Coronary artery (tissue), 2 donors: ENCODE results near the gene KIRREL2.
"Not testable (repeated sequence)": the region's sequence is repeated elsewhere in the genome, so short reads cannot be mapped to it uniquely, and the experiment has no call there.

Source experiments
- DNase-seq: peaks from one replicate; pipeline ENCODE4 v3.0.0-alpha.2; 2017; ENCODE audit warnings: low spot score
- H3K27ac ChIP-seq, 2 donors: fragments of 200-600 bp; sonication (generic); one replicate each; pipeline ENCODE4 v1.5.1; 2016 to 2019
- H3K4me3 ChIP-seq: fragments of 200-600 bp; sonication (generic); 2 replicates; pipeline ENCODE4 v1.5.1; 2016; ENCODE audit warnings: mild to moderate bottlenecking, moderate library complexity
- TF ChIP-seq, protein P1 (sequence below): fragments of 200-600 bp; sonication (generic); IDR thresholded peaks from one replicate; pipeline ENCODE4 v1.5.1; 2019; ENCODE audit warnings: antibody characterized with exemption

KIRREL2 gene

DNA sequence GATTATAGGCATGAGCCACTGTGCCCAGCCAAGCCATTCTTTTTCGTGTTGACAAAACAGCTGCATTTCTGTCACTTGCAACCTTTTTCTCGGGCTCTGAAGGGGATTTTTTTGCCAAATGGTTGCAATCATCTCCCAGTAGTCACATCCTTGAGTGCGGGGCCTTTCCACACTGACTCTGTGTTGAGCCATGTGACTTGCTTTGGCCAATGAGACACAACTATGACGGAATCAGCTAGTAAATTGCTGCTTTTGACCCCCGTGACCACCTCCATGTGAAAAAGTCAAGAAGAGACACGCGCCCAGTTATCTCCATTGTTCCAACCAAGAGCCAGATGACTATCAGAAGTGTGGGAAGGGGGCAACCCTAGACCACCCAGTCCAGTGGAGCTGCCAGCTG is 22.7 kb upstream of the KIRREL2 start:
- H3K27ac ChIP-seq, result no peak overlapping the region
- no peak for DNase-seq
- TF ChIP-seq, protein P1, sequence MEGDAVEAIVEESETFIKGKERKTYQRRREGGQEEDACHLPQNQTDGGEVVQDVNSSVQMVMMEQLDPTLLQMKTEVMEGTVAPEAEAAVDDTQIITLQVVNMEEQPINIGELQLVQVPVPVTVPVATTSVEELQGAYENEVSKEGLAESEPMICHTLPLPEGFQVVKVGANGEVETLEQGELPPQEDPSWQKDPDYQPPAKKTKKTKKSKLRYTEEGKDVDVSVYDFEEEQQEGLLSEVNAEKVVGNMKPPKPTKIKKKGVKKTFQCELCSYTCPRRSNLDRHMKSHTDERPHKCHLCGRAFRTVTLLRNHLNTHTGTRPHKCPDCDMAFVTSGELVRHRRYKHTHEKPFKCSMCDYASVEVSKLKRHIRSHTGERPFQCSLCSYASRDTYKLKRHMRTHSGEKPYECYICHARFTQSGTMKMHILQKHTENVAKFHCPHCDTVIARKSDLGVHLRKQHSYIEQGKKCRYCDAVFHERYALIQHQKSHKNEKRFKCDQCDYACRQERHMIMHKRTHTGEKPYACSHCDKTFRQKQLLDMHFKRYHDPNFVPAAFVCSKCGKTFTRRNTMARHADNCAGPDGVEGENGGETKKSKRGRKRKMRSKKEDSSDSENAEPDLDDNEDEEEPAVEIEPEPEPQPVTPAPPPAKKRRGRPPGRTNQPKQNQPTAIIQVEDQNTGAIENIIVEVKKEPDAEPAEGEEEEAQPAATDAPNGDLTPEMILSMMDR, result no peak
- no peak overlapping the region for H3K4me3 ChIP-seq

DNA sequence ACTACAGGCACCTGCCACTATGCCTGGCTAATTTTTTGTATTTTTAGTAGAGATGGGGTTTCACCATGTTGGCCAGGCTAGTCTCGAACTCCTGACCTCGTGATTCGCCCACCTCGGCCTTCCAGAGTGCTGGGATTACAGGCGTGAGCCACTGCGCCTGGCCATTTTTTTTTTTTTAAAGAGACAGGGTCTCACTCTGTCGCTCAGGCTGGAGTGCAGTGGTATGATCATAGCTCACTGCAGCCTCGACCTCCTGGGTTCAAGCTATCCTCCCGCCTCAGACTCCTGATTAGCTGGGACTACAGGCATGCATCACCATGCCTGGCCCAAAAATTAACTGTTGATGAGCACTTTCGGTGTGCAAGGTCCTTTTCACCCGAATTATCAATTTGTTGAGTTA is 20.6 kb upstream of the KIRREL2 start:
- DNase-seq, result not testable (repeated sequence)

DNA sequence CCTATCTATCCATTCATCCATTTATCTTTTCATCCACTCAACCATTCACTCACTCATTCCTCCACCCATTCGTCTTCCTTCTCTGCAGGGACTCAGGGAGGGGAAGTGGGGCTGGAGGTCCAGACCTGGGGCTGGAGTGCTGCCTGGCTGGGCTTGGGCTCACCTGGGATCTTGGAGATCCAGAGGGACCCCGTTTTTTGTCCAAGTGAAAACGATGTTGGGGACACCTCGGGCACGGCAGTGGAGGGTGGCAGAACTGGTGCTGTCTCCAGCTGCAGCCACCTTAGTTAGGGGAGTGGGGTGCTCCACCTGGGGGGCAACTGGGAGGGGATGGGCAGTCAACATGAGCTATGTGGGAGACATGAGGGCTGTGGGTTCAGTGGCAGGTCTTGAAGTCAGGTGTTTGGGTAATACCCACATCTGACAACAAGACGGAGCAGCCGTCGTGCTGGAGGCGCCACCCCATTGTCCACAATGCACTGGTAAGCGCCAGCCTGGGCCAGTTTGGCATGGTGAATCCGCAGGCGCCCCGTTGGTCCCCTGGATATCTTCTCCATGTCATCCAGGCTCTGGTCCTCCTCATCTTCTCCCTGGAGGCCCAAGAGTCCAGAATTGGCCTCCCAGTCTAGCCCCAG is 14.6 kb upstream of the KIRREL2 start:
- DNase-seq, result no peak
- no peak overlapping the region for H3K4me3 ChIP-seq
- no peak overlapping the region for H3K27ac ChIP-seq
- TF ChIP-seq, protein P1, result no peak

More for the DNA sequence above, 20.6 kb upstream of the KIRREL2 start:
- H3K4me3 ChIP-seq, H3K27ac ChIP-seq: not testable (repeated sequence)

DNA sequence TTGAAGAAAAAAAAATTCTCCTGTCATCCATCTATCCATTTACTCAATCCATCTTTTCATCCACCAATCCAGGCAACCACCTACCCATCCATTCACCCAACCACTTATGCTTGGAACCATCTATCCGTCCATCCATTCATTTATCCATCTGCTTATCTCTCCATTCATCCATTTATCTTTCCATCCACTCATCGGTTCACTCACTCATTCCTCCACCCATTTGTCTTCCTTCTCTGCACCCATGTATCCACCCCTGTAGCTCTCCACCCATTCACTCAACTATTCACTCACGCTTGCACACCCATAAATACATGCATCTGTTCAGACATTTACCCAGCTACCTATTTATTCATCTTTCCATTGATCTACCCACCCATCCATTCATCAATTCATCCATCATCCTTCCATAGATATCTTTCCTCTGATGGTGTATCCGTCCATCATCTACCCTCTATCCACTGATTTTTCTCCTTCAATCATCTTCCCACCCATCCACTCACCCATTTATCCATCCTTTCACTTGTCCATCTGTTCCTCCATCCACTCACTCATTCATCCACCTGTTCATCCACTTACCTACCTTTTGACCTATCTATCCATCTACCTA is 13.9 kb upstream of the KIRREL2 start:
- TF ChIP-seq, protein P1, result no peak
- DNase-seq, result no peak
- H3K4me3 ChIP-seq, result no peak overlapping the region
- no peak overlapping the region for H3K27ac ChIP-seq

DNA sequence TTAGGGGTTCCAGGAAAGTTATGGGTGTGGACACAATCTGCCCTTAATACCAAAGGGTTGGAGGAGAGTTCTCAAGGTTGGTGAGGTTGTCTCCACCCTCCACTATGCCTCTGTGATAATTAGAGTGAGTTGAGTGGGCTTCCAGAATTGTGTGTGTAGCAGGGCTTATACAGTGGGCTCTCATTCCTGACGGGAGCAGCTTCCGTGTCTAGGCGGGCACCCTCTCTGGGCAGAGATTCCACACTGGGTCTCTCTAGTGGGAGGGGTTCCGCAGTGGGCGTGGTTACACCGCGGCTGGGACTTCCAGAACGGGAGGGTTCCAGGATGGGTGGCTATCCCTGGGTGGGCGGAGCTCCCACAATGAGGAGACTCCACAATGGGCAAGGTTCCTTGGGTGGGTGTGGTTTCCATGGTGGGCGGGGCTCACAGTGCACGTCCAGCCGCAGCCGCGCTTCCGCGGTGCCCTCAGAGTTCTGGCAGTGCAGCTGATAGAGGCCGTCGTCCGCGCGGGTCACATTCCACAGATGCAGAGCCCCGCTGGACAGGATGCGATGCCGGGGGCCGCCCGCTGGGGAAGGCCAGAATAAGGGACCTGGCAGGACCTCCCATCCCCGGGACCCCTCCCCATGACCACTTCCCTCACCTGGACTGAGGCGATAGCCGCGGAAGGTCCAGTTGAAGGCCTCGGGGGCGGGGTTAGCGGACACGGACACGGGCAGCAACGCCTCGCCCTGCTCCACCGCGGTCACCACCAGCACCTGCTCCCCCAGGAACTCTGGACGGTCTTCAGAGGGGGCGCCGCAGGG is 12.8 kb upstream of the KIRREL2 start:
- no peak overlapping the region for H3K27ac ChIP-seq
- TF ChIP-seq, protein P1, result no peak
- DNase-seq, result no peak
- no peak overlapping the region for H3K4me3 ChIP-seq

DNA sequence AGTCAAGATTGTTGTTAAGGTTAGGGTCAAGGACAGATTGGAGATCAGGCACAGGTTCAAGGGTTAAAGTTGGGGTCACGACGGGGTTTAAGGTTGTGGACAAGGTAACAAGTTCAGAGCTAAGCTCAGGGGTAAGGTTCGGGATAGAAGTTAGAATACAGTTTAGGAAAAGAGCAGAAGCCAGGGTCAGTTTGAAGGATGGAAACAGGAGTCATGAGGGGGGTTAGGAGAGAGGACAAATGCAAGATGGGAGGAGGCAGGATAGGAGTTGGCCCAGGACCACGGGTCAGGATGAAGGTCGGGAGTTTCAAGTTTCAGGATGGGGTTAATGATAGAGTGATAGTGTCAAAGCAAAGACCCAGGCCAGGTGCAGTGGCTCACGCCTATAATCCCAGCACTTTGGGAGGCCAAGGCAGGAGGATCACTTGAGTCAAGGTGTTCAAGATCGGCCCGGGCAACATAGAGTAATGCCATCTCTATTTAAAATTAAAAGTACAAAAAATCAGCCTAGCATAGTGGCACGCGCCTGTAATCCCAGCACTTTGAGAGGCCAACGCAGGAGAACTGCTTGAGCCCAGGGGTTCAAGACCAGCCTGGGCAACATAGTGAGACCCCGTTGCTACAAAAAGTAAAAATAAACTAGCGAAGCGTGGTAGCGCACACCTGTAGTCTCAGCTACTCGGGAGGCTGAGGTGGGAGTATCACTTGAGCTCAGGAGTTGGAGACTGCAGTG is 12.1 kb upstream of the KIRREL2 start:
- Histone ChIP-seq H3K27ac (no peak overlapping the region), H3K4me3 (no peak overlapping the region)
- TF ChIP-seq, protein P1, result no peak
- no peak for DNase-seq
